ENCODE measurements around the gene JAKMIP2.

DNA sequence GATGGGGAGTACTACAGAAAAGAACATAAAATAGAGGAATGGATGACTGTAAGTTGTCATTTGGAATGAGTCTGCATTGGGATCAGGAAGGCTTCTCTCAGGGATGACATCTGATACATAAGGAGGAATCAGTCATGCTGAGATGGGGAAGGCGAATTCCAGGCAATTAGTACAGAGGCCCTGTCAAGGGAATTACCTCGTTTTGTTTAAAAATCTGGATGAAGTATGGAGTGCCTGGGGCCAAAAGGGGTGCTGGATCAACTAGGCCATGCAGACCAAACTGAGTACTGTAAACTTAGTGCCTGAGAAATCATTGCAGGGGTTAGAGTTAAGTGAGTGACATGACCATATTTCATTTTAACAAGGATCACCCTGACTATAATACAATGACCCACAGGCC, 30.5 kb downstream of the JAKMIP2 start:
- TF ChIP-seq, protein P1, sequence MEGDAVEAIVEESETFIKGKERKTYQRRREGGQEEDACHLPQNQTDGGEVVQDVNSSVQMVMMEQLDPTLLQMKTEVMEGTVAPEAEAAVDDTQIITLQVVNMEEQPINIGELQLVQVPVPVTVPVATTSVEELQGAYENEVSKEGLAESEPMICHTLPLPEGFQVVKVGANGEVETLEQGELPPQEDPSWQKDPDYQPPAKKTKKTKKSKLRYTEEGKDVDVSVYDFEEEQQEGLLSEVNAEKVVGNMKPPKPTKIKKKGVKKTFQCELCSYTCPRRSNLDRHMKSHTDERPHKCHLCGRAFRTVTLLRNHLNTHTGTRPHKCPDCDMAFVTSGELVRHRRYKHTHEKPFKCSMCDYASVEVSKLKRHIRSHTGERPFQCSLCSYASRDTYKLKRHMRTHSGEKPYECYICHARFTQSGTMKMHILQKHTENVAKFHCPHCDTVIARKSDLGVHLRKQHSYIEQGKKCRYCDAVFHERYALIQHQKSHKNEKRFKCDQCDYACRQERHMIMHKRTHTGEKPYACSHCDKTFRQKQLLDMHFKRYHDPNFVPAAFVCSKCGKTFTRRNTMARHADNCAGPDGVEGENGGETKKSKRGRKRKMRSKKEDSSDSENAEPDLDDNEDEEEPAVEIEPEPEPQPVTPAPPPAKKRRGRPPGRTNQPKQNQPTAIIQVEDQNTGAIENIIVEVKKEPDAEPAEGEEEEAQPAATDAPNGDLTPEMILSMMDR (IDR thresholded peaks at IDR 0.05 in 8 of 11, conservative IDR thresholded peaks at IDR 0.05 in 3 of 11) = no peak
- TF ChIP-seq POLR2A (IDR thresholded peaks at IDR 0.05) (no peak), POLR2AphosphoS5 (IDR thresholded peaks at IDR 0.05) (no peak)

Measured in spleen (tissue), 7 donors.